ENCODE results near the gene CIC. TPM values are rescaled to one million over a fixed set of nuclear protein-coding genes. Genes with fewer than 3 reads are reported as not detected.
A peak's percentile ranks its signal among the peaks of the same experiment; 100 is the strongest.

CIC gene
- total and polyA plus RNA-seq, 9 of the 15 experiments (the other 6 are each of a cell fraction or from before 2014, with no cell fraction given): 0.07 to 44.7 (median 8.6) TPM

DNA sequence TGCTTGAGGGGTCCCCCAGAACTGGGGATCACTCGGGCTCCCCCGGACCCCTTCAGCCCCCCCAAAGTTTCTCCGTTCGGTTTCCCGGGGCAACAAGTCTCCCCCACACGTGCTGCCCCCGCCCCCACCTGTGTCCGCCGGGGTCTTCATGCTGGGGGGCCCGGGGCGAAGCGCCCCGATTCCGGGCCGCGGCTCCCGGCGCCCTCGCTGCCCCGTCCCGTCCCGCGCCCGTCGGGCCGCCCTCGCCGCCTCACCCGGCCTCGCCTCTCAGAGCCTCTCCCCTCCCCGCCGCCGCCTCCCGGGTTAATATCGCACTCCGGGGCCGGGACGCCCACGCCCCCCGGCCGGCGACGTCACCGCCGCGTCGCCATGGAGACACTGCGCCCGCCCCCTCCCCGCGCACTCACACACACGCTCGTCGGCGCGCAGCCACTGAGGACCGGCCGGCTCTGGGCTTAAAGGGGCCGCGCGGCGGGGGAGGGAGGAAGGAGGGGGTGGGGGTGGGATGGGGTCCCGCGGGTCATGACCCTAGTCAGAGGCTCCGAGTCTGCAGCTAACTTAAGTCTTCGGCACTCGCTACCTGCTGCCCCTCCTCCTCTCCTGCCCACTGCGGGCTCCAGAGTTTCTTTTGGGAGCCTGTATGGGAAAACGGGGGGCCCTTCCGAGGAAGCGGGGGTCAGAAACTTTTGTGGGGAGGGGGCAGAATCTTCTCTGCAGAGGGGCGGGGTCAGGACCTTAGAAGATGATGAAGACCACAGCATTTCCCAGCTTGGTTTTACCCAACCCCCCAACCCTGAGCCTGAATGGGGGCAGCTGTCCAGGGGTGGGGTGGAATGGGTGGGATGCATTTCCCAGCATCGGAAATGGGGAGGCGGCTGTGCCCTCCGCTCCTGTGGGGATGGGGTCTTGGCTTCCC, 13.9 kb upstream of the CIC start, which contains the start of gene ERF (continued):
- TF ChIP-seq, protein P1, sequence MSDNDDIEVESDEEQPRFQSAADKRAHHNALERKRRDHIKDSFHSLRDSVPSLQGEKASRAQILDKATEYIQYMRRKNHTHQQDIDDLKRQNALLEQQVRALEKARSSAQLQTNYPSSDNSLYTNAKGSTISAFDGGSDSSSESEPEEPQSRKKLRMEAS (CRISPR knock-in tag; IDR thresholded peaks at IDR 0.05): peak; percentile 35; the same call in 1 of the 2 replicates
- TF ChIP-seq, protein P2, sequence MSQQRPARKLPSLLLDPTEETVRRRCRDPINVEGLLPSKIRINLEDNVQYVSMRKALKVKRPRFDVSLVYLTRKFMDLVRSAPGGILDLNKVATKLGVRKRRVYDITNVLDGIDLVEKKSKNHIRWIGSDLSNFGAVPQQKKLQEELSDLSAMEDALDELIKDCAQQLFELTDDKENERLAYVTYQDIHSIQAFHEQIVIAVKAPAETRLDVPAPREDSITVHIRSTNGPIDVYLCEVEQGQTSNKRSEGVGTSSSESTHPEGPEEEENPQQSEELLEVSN (IDR thresholded peaks at IDR 0.05; ENCODE audit: borderline replicate concordance in 1 of 2, extremely low read depth in 1 of 2, insufficient read depth in 1 of 2, insufficient read length in 1 of 2, low read depth in 1 of 2, low read length in 1 of 2, poor library complexity in 1 of 2, severe bottlenecking in 1 of 2): peak; percentile 10 to 57
- TF ChIP-seq CXXC5 (CRISPR knock-in tag; IDR thresholded peaks at IDR 0.05) (peak; percentile 85), FUS (optimal IDR thresholded peaks at IDR 0.05; ENCODE audit: low read depth, low read length) (no peak), HEY1 (CRISPR knock-in tag; IDR thresholded peaks at IDR 0.05; ENCODE audit: borderline replicate concordance) (no peak), CREM (IDR thresholded peaks at IDR 0.05; ENCODE audit: low read depth) (peak; percentile 95), NRF1 (conservative IDR thresholded peaks at IDR 0.05 in 1 of 2, IDR thresholded peaks at IDR 0.05 in 1 of 2) (peak; percentile 72 to 74; a peak in 3 of 4 replicates), SMAD1 (IDR thresholded peaks at IDR 0.05; ENCODE audit: low read depth, low read length, partially characterized antibody) (peak; percentile 58), CREBBP (IDR thresholded peaks at IDR 0.05; ENCODE audit: low read depth, low read length) (no peak), ZNF134 (CRISPR knock-in tag; conservative IDR thresholded peaks at IDR 0.05) (no peak), RNF2 (IDR thresholded peaks at IDR 0.05) (peak; percentile 54; the same call in 1 of the 2 replicates), MYBL2 (IDR thresholded peaks at IDR 0.05; ENCODE audit: low read depth) (no peak), MYBL2 (CRISPR knock-in tag; IDR thresholded peaks at IDR 0.05; ENCODE audit: borderline replicate concordance) (no peak), EGR1 (conservative IDR thresholded peaks at IDR 0.05) (peak; percentile 98), ZFP30 (CRISPR knock-in tag; IDR thresholded peaks at IDR 0.05; ENCODE audit: borderline replicate concordance) (no peak)
- TF ChIP-seq, protein P3, sequence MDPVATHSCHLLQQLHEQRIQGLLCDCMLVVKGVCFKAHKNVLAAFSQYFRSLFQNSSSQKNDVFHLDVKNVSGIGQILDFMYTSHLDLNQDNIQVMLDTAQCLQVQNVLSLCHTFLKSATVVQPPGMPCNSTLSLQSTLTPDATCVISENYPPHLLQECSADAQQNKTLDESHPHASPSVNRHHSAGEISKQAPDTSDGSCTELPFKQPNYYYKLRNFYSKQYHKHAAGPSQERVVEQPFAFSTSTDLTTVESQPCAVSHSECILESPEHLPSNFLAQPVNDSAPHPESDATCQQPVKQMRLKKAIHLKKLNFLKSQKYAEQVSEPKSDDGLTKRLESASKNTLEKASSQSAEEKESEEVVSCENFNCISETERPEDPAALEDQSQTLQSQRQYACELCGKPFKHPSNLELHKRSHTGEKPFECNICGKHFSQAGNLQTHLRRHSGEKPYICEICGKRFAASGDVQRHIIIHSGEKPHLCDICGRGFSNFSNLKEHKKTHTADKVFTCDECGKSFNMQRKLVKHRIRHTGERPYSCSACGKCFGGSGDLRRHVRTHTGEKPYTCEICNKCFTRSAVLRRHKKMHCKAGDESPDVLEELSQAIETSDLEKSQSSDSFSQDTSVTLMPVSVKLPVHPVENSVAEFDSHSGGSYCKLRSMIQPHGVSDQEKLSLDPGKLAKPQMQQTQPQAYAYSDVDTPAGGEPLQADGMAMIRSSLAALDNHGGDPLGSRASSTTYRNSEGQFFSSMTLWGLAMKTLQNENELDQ (CRISPR knock-in tag; IDR thresholded peaks at IDR 0.05; ENCODE audit: borderline replicate concordance): no peak
- TF ChIP-seq, protein P4, sequence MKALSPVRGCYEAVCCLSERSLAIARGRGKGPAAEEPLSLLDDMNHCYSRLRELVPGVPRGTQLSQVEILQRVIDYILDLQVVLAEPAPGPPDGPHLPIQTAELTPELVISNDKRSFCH (CRISPR knock-in tag; IDR thresholded peaks at IDR 0.05): no peak
- TF ChIP-seq, protein P4 (tag; IDR thresholded peaks at IDR 0.05): 0 out of 2 replicates have a peak, but pooled peaks have one; percentile 43
- TF ChIP-seq, protein P5, sequence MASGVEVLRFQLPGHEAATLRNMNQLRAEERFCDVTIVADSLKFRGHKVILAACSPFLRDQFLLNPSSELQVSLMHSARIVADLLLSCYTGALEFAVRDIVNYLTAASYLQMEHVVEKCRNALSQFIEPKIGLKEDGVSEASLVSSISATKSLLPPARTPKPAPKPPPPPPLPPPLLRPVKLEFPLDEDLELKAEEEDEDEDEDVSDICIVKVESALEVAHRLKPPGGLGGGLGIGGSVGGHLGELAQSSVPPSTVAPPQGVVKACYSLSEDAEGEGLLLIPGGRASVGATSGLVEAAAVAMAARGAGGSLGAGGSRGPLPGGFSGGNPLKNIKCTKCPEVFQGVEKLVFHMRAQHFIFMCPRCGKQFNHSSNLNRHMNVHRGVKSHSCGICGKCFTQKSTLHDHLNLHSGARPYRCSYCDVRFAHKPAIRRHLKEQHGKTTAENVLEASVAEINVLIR (CRISPR knock-in tag; IDR thresholded peaks at IDR 0.05): peak; percentile 84
- TF ChIP-seq, protein P6, sequence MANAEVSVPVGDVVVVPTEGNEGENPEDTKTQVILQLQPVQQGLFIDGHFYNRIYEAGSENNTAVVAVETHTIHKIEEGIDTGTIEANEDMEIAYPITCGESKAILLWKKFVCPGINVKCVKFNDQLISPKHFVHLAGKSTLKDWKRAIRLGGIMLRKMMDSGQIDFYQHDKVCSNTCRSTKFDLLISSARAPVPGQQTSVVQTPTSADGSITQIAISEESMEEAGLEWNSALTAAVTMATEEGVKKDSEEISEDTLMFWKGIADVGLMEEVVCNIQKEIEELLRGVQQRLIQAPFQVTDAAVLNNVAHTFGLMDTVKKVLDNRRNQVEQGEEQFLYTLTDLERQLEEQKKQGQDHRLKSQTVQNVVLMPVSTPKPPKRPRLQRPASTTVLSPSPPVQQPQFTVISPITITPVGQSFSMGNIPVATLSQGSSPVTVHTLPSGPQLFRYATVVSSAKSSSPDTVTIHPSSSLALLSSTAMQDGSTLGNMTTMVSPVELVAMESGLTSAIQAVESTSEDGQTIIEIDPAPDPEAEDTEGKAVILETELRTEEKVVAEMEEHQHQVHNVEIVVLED (CRISPR knock-in tag; IDR thresholded peaks at IDR 0.05): peak; percentile 72
